Loucy (cell line): ENCODE results near the gene TOLLIP.

Source experiments
- H2AFZ ChIP-seq: fragments of 200-600 bp; sonication (generic); 2 replicates; pipeline ENCODE4 v1.6.0; 2016; ENCODE audit warnings: antibody characterized with exemption, mild to moderate bottlenecking, low read length, moderate library complexity
- H3F3A ChIP-seq: fragments of 200-600 bp; 2 replicates; pipeline ENCODE4 v1.6.0; 2016; ENCODE audit warnings: antibody characterized with exemption, low read depth, mild to moderate bottlenecking
- H3K27me3 ChIP-seq: fragments of 200-600 bp; sonication (generic); 2 replicates; pipeline ENCODE4 v1.6.1; 2014; ENCODE audit warnings: low read length, mild to moderate bottlenecking; ENCODE audit not compliant: insufficient read depth, poor library complexity, severe bottlenecking
- H3K36me3 ChIP-seq: fragments of 200-600 bp; sonication (generic); 2 replicates; pipeline ENCODE4 v1.6.1; 2016; ENCODE audit warnings: low read length; ENCODE audit not compliant: insufficient read depth
- H3K4me1 ChIP-seq: fragments of 200-600 bp; sonication (generic); 2 replicates; pipeline ENCODE4 v1.5.1; 2014; ENCODE audit warnings: low read length, mild to moderate bottlenecking; ENCODE audit not compliant: insufficient read depth, poor library complexity, severe bottlenecking
- H3K4me2 ChIP-seq: fragments of 200-600 bp; sonication (generic); 2 replicates; pipeline ENCODE4 v1.6.0; 2014; ENCODE audit warnings: antibody characterized with exemption, low read length, low read depth, mild to moderate bottlenecking; ENCODE audit not compliant: poor library complexity, severe bottlenecking
- H3K4me3 ChIP-seq: fragments of 200-600 bp; sonication (generic); 2 replicates; pipeline ENCODE4 v1.5.1; 2014; ENCODE audit warnings: low read length, mild to moderate bottlenecking, mixed read lengths; ENCODE audit not compliant: poor library complexity, severe bottlenecking
- H3K79me2 ChIP-seq: fragments of 200-600 bp; sonication (generic); 2 replicates; pipeline ENCODE4 v1.6.1; 2014; ENCODE audit warnings: low read length; ENCODE audit not compliant: insufficient read depth
- H3K9ac ChIP-seq: fragments of 200-600 bp; sonication (generic); 2 replicates; pipeline ENCODE4 v1.6.0; 2014; ENCODE audit warnings: mild to moderate bottlenecking, low read depth, low read length, moderate library complexity; ENCODE audit not compliant: poor library complexity, severe bottlenecking
- H3K9me2 ChIP-seq: fragments of 200-600 bp; sonication (generic); replicated peaks from 2 replicates; pipeline ENCODE4 v1.6.1; 2016; ENCODE audit warnings: low read depth, low read length, mixed read lengths
- H3K9me3 ChIP-seq: fragments of 200-600 bp; sonication (generic); 2 replicates; pipeline ENCODE4 v1.6.1; 2014; ENCODE audit warnings: mild to moderate bottlenecking, antibody characterized with exemption, low read length, low read depth; ENCODE audit not compliant: insufficient read depth
- H4K20me1 ChIP-seq: fragments of 200-600 bp; sonication (generic); 2 replicates; pipeline ENCODE4 v1.6.0; 2014; ENCODE audit warnings: antibody characterized with exemption, low read length, mild to moderate bottlenecking; ENCODE audit not compliant: insufficient read depth, poor library complexity, severe bottlenecking
- CTCF ChIP-seq: fragments of 200-600 bp; sonication (generic); conservative IDR thresholded peaks from 2 replicates; pipeline ENCODE4 v1.5.1; 2014; ENCODE audit warnings: mild to moderate bottlenecking, antibody characterized with exemption, low read length
- EZH2phosphoT487 ChIP-seq: fragments of 200-600 bp; IDR thresholded peaks from 2 replicates; pipeline ENCODE4 v1.6.1; 2018; ENCODE audit warnings: antibody characterized with exemption, mild to moderate bottlenecking, moderate library complexity, borderline replicate concordance

Gene TOLLIP

DNA sequence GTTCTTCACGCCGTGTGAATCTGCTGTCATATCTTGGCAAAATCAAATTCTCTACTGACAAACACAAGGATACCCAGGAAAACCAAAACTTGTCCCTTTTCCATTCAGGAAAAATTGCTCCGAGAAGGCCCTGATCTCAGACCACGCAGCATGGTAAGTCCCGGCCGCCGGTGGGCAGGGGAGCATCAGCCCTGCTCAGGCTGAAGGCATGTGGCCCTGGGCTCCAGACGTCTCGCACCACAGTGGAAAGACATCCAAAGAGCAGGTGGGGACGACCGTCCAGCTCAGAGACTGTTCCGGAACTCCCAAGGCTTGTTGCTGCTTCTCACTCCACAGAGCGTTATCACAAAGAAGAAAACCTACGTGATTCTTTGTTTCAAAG lies 29.8 kb downstream of the TOLLIP start:
- TF ChIP-seq CTCF = no peak
- TF ChIP-seq EZH2phosphoT487 = no peak
- peaks cover 49% of the 10 kb centered on the region; the same call in 1 of the 2 replicates for H3K36me3 ChIP-seq
- H3K4me1 ChIP-seq = no peaks in the 10 kb centered on the region
- no peaks in the 10 kb centered on the region for H3K9me3 ChIP-seq
- no peak overlapping the region for H3K9ac ChIP-seq
- H3K27me3 ChIP-seq = no peaks in the 10 kb centered on the region
- no peaks in the 10 kb centered on the region for H3F3A ChIP-seq
- H3K4me3 ChIP-seq = no peak overlapping the region
- no peaks in the 10 kb centered on the region for H3K79me2 ChIP-seq
- H3K9me2 ChIP-seq = no peaks in the 10 kb centered on the region
- no peaks in the 10 kb centered on the region for H4K20me1 ChIP-seq
- H3K4me2 ChIP-seq = no peak overlapping the region
- H2AFZ ChIP-seq = no peak overlapping the region

DNA sequence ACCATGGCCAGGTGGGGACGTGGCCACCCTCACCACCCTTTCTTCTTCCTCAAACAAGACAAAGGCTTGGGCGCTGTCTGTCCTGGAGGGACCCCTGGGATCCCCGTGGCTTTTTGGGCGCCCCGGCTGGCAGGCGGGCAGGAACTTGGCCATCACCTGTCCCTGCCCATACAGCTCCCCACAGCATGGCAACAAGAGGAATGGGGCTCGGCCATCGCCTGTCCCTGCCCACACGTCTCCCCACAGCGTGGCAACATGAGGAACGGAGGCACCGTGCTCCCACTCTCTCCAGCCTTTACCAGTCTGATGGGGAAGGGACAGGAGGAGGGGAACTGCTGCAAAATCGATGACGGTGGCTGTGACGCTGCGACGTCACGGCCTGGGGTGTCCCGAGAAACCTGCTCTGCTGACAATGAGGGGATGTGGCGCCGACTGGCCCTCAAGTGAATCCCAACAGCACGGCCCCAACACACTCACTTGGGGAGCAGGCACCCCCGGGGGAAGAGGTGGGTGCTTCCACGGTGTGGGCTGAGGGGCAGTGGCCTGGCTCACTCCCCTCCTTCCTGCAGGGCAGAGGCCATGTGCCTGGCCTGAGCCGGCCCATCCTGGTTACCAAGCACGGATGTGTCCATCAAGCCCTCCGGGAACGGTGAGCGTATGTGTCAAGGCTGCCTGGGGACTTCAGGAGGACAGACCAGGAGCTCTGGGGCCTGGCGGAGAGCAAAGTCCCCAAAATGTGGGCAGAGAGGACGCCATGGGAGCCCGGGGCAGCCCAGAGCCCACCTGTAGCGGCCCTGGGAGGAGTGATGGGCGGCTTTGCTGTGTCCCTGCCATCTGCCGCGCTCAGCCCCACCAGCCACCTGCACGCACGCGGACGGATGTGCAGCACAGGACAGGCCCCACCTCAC lies 30.4 kb downstream of the TOLLIP start:
- no peak for TF ChIP-seq CTCF
- TF ChIP-seq EZH2phosphoT487 = no peak
- Histone ChIP-seq H3K9me3 (no peaks in the 10 kb centered on the region), H3F3A (no peaks in the 10 kb centered on the region), H3K4me3 (no peak overlapping the region), H4K20me1 (no peaks in the 10 kb centered on the region), H3K79me2 (no peaks in the 10 kb centered on the region), H2AFZ (no peak overlapping the region), H3K36me3 (peaks cover 47% of the 10 kb centered on the region; the same call in 1 of the 2 replicates), H3K4me1 (no peaks in the 10 kb centered on the region), H3K9ac (no peak overlapping the region), H3K9me2 (no peaks in the 10 kb centered on the region), H3K27me3 (no peaks in the 10 kb centered on the region), H3K4me2 (no peak overlapping the region)

- H3K4me1 ChIP-seq = no peaks in the 10 kb centered on the region
- TF ChIP-seq EZH2phosphoT487 = no peak
- TF ChIP-seq CTCF = no peak
- H3K9me3 ChIP-seq = no peaks in the 10 kb centered on the region
- H3K36me3 ChIP-seq = peaks cover 39% of the 10 kb centered on the region; the same call in 1 of the 2 replicates
- no peaks in the 10 kb centered on the region for H3K27me3 ChIP-seq
- no peaks in the 10 kb centered on the region for H3K9me2 ChIP-seq
- no peak overlapping the region for H3K9ac ChIP-seq
- H4K20me1 ChIP-seq = no peaks in the 10 kb centered on the region
- H3F3A ChIP-seq = no peaks in the 10 kb centered on the region
- H3K79me2 ChIP-seq = no peaks in the 10 kb centered on the region
- H2AFZ ChIP-seq = no peak overlapping the region
- no peak overlapping the region for H3K4me3 ChIP-seq
- H3K4me2 ChIP-seq = no peak overlapping the region
These were observed 31.4 kb downstream of the TOLLIP start for GRCh38 chr11:1277936-1278512.
